ENCODE measurements around the gene KRTAP10-4. TPM values are rescaled to one million over a fixed set of nuclear protein-coding genes. Genes with fewer than 3 reads are reported as not detected.

Gene KRTAP10-4
- total and polyA plus RNA-seq, 10 of the 15 experiments (the other 5 are each of a cell fraction or from before 2014, with no cell fraction given): not detected

GRCh38 chr21:44583089-44583799, 9.7 kb downstream of the KRTAP10-4 start:
- Histone ChIP-seq H3K4me3 (no peak overlapping the region), H3K27ac (ENCODE audit: control insufficient read depth, insufficient read depth) (no peak overlapping the region), H4K20me1 (ENCODE audit: control insufficient read depth, insufficient read depth) (no peaks in the 10 kb centered on the region), H2AFZ (ENCODE audit: control insufficient read depth, low read depth, low read length) (no peak overlapping the region), H3K36me3 (ENCODE audit: control insufficient read depth in 2 of 2, insufficient read depth in 2 of 2, low read length in 1 of 2) (no peaks in the 10 kb centered on the region), H3K9ac (ENCODE audit: control insufficient read depth, insufficient read depth, low read length) (no peak overlapping the region), H3K27me3 (replicated peaks in 1 of 2; ENCODE audit: control insufficient read depth in 2 of 2, insufficient read depth in 2 of 2, low read length in 1 of 2) (no peaks in the 10 kb centered on the region), H3K4me2 (ENCODE audit: control insufficient read depth, insufficient read depth) (no peak overlapping the region), H3K4me1 (ENCODE audit: control insufficient read depth, insufficient read depth, low read length) (no peaks in the 10 kb centered on the region), H3K9me3 (replicated peaks; ENCODE audit: control insufficient read depth, insufficient read depth, low read length) (peaks cover 4% of the 10 kb centered on the region; the same call in 2 of the 3 replicates), H3K79me2 (ENCODE audit: control insufficient read depth, insufficient read depth, low read length) (no peaks in the 10 kb centered on the region)
- FAIRE-seq (no peak), ATAC-seq (no peak), DNase-seq (ENCODE audit: low read depth, low spot score) (no peak)
- ChIA-PET RAD21 (ENCODE audit: unreplicated experiment) (no interaction called here), POLR2A (no interaction called here), CTCF (no interaction called here), SMC1A (ENCODE audit: uncharacterized antibody, unreplicated experiment) (no interaction called here)
- no TSS peak for BruUV-seq (replicated peaks)
- WGBS (ENCODE audit: insufficient coverage, insufficient replicate concordance, low lambda C conversion rate, missing lambda C conversion rate): 57% methylated on average over 11 of the region's 11 CpGs
- intact Hi-C loops (cut with micrococcal nuclease; ENCODE audit: unreplicated experiment) (no loop called here), in situ Hi-C loops (cut with MboI) (no loop called here)
- no peak for TF ChIP-seq TCF7 (IDR thresholded peaks at IDR 0.05; ENCODE audit: borderline replicate concordance)
- no peak for TF ChIP-seq PKNOX1 (IDR thresholded peaks at IDR 0.05)
- no peak for TF ChIP-seq REST (IDR thresholded peaks at IDR 0.05; ENCODE audit: low read depth, low read length)
- TF ChIP-seq NRF1 (conservative IDR thresholded peaks at IDR 0.05; ENCODE audit: low read depth, low read length): no peak
- TF ChIP-seq IKZF2 (IDR thresholded peaks at IDR 0.05): no peak
- no peak for TF ChIP-seq CREB1 (IDR thresholded peaks at IDR 0.05; ENCODE audit: low read depth)
- TF ChIP-seq RB1 (IDR thresholded peaks at IDR 0.05; ENCODE audit: borderline replicate concordance): no peak
- no peak for TF ChIP-seq MAX (IDR thresholded peaks at IDR 0.05; ENCODE audit: low read depth, low read length)
- no peak for TF ChIP-seq MTA3 (IDR thresholded peaks at IDR 0.05; ENCODE audit: borderline replicate concordance, low read length)
- TF ChIP-seq RAD51 (IDR thresholded peaks at IDR 0.05): no peak
- no peak for TF ChIP-seq SIX5 (IDR thresholded peaks at IDR 0.05; ENCODE audit: low read depth, low read length, severe bottlenecking)
- TF ChIP-seq RELA (IDR thresholded peaks at IDR 0.05; ENCODE audit: borderline replicate concordance, partially characterized antibody): no peak
- TF ChIP-seq RCOR1 (conservative IDR thresholded peaks at IDR 0.05; ENCODE audit: low read depth, low read length): no peak
- TF ChIP-seq, protein P1, sequence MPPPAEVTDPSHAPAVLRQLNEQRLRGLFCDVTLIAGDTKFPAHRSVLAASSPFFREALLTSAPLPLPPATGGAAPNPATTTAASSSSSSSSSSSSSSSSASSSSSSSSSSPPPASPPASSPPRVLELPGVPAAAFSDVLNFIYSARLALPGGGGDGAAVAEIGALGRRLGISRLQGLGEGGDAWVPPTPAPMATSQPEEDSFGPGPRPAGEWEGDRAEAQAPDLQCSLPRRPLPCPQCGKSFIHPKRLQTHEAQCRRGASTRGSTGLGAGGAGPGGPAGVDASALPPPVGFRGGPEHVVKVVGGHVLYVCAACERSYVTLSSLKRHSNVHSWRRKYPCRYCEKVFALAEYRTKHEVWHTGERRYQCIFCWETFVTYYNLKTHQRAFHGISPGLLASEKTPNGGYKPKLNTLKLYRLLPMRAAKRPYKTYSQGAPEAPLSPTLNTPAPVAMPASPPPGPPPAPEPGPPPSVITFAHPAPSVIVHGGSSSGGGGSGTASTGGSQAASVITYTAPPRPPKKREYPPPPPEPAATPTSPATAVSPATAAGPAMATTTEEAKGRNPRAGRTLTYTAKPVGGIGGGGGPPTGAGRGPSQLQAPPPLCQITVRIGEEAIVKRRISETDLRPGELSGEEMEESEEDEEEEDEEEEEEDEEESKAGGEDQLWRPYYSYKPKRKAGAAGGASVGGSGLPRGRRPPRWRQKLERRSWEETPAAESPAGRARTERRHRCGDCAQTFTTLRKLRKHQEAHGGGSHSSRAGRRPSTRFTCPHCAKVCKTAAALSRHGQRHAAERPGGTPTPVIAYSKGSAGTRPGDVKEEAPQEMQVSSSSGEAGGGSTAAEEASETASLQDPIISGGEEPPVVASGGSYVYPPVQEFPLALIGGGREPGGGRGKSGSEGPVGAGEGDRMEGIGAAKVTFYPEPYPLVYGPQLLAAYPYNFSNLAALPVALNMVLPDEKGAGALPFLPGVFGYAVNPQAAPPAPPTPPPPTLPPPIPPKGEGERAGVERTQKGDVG (CRISPR knock-in tag; IDR thresholded peaks at IDR 0.05): no peak
- no peak for TF ChIP-seq SREBF2 (IDR thresholded peaks at IDR 0.05; ENCODE audit: low read length)

All from GM12878 (cell line).